Vagina (tissue), 2 donors: ENCODE results near the gene PLA2G4B.

Experiments used
- POLR2A ChIP-seq, 2 donors: fragments of 450-650 bp; IDR thresholded peaks; one replicate each; pipeline ENCODE4 v1.6.1; 2017; ENCODE audit warnings: antibody characterized with exemption in 2 of 2, mild to moderate bottlenecking in 2 of 2, moderate library complexity in 2 of 2
- TF ChIP-seq, protein P1 (sequence below), 3 experiments: fragments of 450-650 bp in 2 of 3; fragments of 200-600 bp in 1 of 3; sonication (generic) in 1 of 3; IDR thresholded peaks; one replicate each; pipeline ENCODE4 v1.5.1; 2017 to 2019; ENCODE audit warnings: antibody characterized with exemption in 3 of 3, mild to moderate bottlenecking in 2 of 3, moderate library complexity in 2 of 3

- TF ChIP-seq, protein P1, sequence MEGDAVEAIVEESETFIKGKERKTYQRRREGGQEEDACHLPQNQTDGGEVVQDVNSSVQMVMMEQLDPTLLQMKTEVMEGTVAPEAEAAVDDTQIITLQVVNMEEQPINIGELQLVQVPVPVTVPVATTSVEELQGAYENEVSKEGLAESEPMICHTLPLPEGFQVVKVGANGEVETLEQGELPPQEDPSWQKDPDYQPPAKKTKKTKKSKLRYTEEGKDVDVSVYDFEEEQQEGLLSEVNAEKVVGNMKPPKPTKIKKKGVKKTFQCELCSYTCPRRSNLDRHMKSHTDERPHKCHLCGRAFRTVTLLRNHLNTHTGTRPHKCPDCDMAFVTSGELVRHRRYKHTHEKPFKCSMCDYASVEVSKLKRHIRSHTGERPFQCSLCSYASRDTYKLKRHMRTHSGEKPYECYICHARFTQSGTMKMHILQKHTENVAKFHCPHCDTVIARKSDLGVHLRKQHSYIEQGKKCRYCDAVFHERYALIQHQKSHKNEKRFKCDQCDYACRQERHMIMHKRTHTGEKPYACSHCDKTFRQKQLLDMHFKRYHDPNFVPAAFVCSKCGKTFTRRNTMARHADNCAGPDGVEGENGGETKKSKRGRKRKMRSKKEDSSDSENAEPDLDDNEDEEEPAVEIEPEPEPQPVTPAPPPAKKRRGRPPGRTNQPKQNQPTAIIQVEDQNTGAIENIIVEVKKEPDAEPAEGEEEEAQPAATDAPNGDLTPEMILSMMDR (IDR thresholded peaks at IDR 0.05): no peak
- no peak for TF ChIP-seq POLR2A (IDR thresholded peaks at IDR 0.05)
These were observed 21.3 kb upstream of the PLA2G4B start for GRCh38 chr15:41817327-41817726.
